ENCODE measurements around the gene DDO. TPM values are rescaled to one million over a fixed set of nuclear protein-coding genes. Genes with fewer than 3 reads are reported as not detected.

DDO gene
- total and polyA plus RNA-seq, 9 of the 15 experiments (the other 6 are each of a cell fraction or from before 2014, with no cell fraction given) = not detected

GRCh38 chr6:110387986-110388385 lies 27.4 kb downstream of the DDO start (continued):
- TF ChIP-seq ZNF592 (IDR thresholded peaks at IDR 0.05) = no peak
- no peak for TF ChIP-seq ZBTB12 (CRISPR knock-in tag; IDR thresholded peaks at IDR 0.05)
- TF ChIP-seq PCBP2 (IDR thresholded peaks at IDR 0.05; ENCODE audit: low read depth, low read length, poor library complexity, severe bottlenecking) = no peak
- TF ChIP-seq MCM2 (IDR thresholded peaks at IDR 0.05; ENCODE audit: low read depth) = no peak
- no peak for TF ChIP-seq DNMT1 (IDR thresholded peaks at IDR 0.05)
- no peak for TF ChIP-seq KHSRP (IDR thresholded peaks at IDR 0.05)
- no peak for TF ChIP-seq HMBOX1 (IDR thresholded peaks at IDR 0.05)
- TF ChIP-seq KLF13 (tag; IDR thresholded peaks at IDR 0.05; ENCODE audit: borderline replicate concordance, low read depth) = no peak
- no peak for TF ChIP-seq ELK1 (CRISPR knock-in tag; IDR thresholded peaks at IDR 0.05)
- no peak for TF ChIP-seq ZFPM2 (CRISPR knock-in tag; IDR thresholded peaks at IDR 0.05)
- no peak for TF ChIP-seq ZBTB40 (IDR thresholded peaks at IDR 0.05)
- TF ChIP-seq ZBTB40 (CRISPR knock-in tag; IDR thresholded peaks at IDR 0.05) = no peak
